OCI-M1 (cell line): ENCODE data around the gene PRR36.

Source experiments
- DNase-seq: peaks from one replicate; lab custom pipeline; 2025; lab: John Stamatoyannopoulos, UW

PRR36 gene

DNA sequence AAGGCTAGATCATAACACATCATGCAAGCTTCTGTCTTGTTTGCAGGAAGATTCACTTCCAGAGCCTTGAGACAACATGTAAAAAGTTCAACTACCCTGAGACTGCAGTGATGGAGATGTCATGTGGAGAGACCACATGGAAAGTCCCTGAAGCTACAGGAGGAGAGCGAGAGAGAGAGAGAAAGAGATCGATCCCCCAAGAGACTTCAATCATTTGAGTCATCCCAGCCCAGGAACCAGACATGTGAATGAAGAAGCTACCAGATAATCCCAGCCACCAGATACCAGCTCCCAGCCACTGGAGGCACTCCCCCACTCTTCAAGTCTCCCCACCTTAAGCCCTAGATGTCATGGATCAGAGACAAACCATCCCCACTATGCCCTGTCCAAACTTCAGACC lies 54.9 kb downstream of the PRR36 start:
- DNase-seq = no peak

DNA sequence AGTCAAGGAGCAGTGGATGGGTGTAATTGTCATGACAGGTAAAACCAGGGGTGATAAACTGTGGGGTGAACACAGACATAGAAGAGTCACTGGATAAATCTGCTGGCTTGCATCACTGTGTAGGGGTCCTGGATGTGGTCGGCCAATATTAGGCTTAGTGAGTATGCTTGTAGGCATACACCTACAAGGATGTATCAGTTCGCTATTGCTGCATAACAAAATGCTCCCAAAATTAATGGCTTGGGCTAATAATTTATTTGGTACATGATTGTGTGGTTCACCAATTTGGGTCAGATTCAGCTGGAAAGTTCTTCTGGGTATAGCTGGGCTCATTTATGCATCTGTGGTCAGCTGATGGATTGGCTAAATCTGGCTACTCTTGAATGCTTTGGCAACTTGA lies 55.4 kb downstream of the PRR36 start:
- DNase-seq = no peak
